RCC 7860 (cell line): ENCODE results near the gene TSPYL2.

Source experiments
- DNase-seq: peaks from one replicate; pipeline ENCODE4 v3.0.0-alpha.2; 2015; ENCODE audit warnings: low spot score
- FAIRE-seq: peaks from 2 replicates; lab custom pipeline; 2012; peaks lifted over from hg19 to GRCh38; lab: Jason Lieb, UNC

TSPYL2 gene

GRCh38 chrX:53081925-53082772, at the start of gene TSPYL2:
TSPYL2 (plus strand) TSS chrX:53082367; CDS start chrX:53082499, 132 bp downstream.
- FAIRE-seq, result peak; percentile 70
- DNase-seq, result peak; percentile 83

- DNase-seq, result no peak
- no peak for FAIRE-seq
Measured at GRCh38 chrX:53036149-53036548, 46.0 kb upstream of the TSPYL2 start.

GRCh38 chrX:53039236-53039635, 42.9 kb upstream of the TSPYL2 start:
- DNase-seq (no peak), FAIRE-seq (no peak)

GRCh38 chrX:53044995-53045394, 37.2 kb upstream of the TSPYL2 start:
- no peak for FAIRE-seq
- no peak for DNase-seq

- no peak for FAIRE-seq
- DNase-seq, result no peak
Measured at GRCh38 chrX:53047228-53047627, 34.9 kb upstream of the TSPYL2 start.

- no peak for FAIRE-seq
- DNase-seq, result no peak
Measured at GRCh38 chrX:53048169-53049126, 33.7 kb upstream of the TSPYL2 start, which contains the start of gene GPR173. GPR173 (plus strand) TSS chrX:53048789; CDS start chrX:53076622, 27,833 bp downstream.

GRCh38 chrX:53049127-53049517, 33.0 kb upstream of the TSPYL2 start:
- FAIRE-seq (no peak), DNase-seq (no peak)

- no peak for DNase-seq
- no peak for FAIRE-seq
Measured at GRCh38 chrX:53050841-53051240, 31.3 kb upstream of the TSPYL2 start.

- FAIRE-seq (no peak), DNase-seq (no peak)
Measured at GRCh38 chrX:53055244-53055849, 26.8 kb upstream of the TSPYL2 start.

- FAIRE-seq (no peak), DNase-seq (no peak)
Measured at GRCh38 chrX:53056292-53056691, 25.9 kb upstream of the TSPYL2 start.

- FAIRE-seq, result no peak
Measured at GRCh38 chrX:53065104-53065503, 17.1 kb upstream of the TSPYL2 start.

GRCh38 chrX:53071064-53071463, 11.1 kb upstream of the TSPYL2 start:
- DNase-seq (no peak), FAIRE-seq (no peak)

More at GRCh38 chrX:53065104-53065503, 17.1 kb upstream of the TSPYL2 start:
- DNase-seq, result no peak

- peak; percentile 28 for DNase-seq
- FAIRE-seq, result peak; percentile 36
Measured at GRCh38 chrX:53071604-53072417, 10.4 kb upstream of the TSPYL2 start.

- FAIRE-seq, result no peak
- DNase-seq, result no peak
Measured at GRCh38 chrX:53072418-53073114, 9.6 kb upstream of the TSPYL2 start.

GRCh38 chrX:53073115-53073586, 9.0 kb upstream of the TSPYL2 start:
- DNase-seq, result no peak
- peak; percentile 42 for FAIRE-seq

- peak; percentile 18 for DNase-seq
- FAIRE-seq, result no peak
Measured at GRCh38 chrX:53075011-53075410, 7.2 kb upstream of the TSPYL2 start.

GRCh38 chrX:53076671-53077070, 5.5 kb upstream of the TSPYL2 start:
- DNase-seq (no peak), FAIRE-seq (no peak)

GRCh38 chrX:53077207-53078197, 4.7 kb upstream of the TSPYL2 start:
- DNase-seq, result no peak
- no peak for FAIRE-seq
